Lung microvascular endothelial cell (primary cell): ENCODE measurements around the gene SPG7. TPM values are rescaled to one million over a fixed set of nuclear protein-coding genes. Genes with fewer than 3 reads are reported as not detected.

Experiments used
- DNase-seq, 2 donors: peaks; one replicate each; pipeline versions ENCODE4 v3.0.0 to v3.0.0-alpha.2; 2010; ENCODE audit warnings: low read depth in 2 of 2
- total RNA-seq: library from RNA; depleted of rRNA; stranded (reverse); fragments of >200 nt; gene quantifications from 2 replicates; pipeline ENCODE4 v1.2.1, GENCODE V29; 2014

Gene SPG7
- total RNA-seq, 1 donor from 2014 or later: 94.6 TPM

DNA sequence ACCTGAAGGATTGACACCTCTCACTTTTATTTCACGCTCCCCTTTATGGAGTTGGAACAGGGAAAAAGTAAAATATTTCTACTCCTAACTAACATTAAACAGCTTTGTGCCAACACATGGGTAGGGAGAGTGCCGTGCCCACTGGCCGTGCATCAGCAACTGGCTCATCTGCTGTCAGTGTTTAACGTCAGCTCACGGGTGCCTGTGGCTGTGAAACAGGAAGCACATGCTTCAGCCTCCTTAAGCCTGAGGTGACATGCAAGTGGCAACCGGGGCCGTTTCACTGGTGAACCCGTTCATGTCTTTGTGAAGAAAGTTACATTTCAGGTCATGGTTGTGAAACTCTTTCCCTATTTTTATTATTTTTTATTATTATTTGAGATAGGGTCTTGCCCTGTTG is 3.2 kb downstream of the SPG7 start:
- DNase-seq: no peak

- no peak for DNase-seq
These were observed 4.2 kb downstream of the SPG7 start for GRCh38 chr16:89512453-89512852.

- DNase-seq: no peak
These were observed 8.9 kb downstream of the SPG7 start for GRCh38 chr16:89517128-89517527.

GRCh38 chr16:89519881-89520280 is 11.7 kb downstream of the SPG7 start:
- no peak for DNase-seq

GRCh38 chr16:89522287-89522686 is 14.1 kb downstream of the SPG7 start:
- no peak for DNase-seq

DNA sequence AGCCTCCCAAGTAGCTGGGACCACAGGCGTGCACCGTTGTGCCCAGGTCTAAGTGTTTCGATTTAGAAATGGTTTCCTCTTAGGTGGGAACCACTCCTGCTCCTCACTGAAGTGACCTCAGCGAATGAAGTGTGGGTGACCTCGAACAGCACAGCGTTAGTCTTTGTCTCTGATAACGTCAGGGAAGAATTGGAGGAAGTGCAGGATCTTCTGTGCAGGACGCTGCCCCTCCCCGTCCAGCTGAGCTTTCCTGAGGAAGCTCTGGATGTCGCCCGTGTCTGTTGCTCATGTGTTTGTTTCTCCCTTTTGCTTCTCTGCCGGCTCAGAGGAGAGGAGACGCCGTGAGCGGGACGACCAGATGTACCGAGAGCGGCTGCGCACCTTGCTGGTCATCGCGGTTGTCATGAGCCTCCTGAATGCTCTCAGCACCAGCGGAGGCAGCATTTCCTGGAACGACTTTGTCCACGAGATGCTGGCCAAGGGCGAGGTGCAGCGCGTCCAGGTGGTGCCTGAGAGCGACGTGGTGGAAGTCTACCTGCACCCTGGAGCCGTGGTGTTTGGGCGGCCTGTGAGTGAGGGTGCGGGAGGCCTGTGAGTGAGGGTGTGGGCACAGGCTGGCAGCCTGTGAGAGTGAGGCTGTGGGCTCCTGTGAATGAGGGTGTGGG is 15.6 kb downstream of the SPG7 start:
- peak; percentile 67 to 88 for DNase-seq

DNA sequence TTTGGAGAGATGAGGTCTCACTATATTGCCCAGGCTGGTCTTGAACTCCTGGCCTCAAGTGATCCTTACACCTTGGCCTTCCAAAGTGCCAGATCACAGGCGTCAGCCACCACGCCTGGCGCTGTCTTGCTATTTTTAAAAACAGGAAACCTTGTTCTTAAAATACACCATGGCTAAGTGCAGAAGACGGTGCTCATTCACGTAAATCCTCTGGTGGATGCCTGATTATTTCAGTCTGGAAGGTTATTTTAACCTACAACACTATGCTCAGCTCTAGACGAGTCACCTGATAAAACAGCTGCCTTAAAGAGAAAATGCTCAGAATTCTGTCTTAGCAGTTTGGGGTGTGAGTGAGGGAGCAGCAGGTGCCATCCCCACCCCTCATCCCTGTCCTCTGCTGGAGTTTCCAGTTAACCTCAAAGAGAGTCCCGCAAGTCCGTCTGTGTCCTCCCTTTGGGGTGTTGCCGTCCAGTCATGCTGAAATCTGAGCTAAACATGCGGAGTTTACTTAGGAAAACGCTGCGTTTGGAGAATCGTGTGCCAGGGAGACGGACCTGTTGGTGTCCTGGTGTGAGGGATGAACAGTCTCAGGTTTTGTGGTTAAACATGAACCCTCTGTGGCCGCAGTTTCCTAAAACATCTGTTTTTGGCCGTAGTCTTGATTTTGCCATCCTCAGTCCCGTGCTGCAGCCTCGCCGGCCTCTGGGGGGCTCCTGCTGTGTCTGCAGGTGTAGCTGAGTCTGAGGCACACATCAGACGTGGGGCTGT is 17.1 kb downstream of the SPG7 start:
- DNase-seq: no peak

DNA sequence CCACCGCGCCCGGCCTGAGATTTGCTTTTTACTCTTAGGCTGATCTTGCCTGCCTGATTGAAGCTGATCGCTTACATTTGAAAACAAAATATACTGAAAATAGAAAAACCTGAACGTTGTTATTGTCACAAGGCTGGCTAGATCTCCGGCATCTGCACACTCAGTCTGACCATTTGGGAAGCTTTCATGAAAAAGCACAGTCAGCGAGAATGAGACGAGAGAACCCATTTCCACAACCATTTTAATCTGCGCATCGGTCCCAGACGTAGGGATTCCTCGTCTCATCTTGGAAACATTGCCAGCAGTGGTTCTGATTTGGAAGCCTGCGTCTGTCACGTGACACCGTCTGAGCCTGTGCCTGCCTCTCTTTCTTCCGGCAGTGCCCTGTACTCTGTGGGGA is 20.9 kb downstream of the SPG7 start:
- DNase-seq: no peak

GRCh38 chr16:89530401-89531381 is 22.5 kb downstream of the SPG7 start:
- DNase-seq: no peak

DNA sequence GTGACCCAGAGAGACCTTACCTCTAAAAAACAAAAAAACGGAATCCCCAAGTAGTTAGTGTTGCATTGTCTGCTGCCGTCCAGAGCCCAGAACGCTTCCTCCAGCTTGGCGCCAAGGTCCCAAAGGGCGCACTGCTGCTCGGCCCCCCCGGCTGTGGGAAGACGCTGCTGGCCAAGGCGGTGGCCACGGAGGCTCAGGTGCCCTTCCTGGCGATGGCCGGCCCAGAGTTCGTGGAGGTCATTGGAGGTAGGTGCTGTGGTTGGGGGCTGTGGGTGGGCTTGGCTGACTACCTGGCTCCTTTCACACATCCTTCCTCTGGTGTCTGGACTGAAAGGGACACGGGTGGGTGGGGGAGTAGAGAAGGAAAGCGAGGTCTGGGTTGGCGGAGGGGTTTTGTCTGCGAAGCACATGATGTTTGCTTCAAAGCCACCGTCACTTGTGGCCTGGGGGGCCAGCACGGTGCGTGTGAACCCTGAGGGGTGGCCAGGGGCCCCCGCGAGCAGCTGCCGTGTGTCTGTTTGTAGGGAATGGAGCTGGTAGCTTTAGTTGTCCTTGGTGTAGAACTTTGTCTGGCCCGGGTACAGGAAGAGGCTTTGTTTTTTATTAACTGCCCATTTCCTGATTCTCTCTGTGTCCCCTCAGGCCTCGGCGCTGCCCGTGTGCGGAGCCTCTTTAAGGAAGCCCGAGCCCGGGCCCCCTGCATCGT is 23.8 kb downstream of the SPG7 start:
- peak; percentile 22 to 41 for DNase-seq

GRCh38 chr16:89534252-89534756 is 26.1 kb downstream of the SPG7 start:
- DNase-seq: peak; percentile 34 to 51

GRCh38 chr16:89536371-89536770 is 28.2 kb downstream of the SPG7 start:
- DNase-seq: no peak

DNA sequence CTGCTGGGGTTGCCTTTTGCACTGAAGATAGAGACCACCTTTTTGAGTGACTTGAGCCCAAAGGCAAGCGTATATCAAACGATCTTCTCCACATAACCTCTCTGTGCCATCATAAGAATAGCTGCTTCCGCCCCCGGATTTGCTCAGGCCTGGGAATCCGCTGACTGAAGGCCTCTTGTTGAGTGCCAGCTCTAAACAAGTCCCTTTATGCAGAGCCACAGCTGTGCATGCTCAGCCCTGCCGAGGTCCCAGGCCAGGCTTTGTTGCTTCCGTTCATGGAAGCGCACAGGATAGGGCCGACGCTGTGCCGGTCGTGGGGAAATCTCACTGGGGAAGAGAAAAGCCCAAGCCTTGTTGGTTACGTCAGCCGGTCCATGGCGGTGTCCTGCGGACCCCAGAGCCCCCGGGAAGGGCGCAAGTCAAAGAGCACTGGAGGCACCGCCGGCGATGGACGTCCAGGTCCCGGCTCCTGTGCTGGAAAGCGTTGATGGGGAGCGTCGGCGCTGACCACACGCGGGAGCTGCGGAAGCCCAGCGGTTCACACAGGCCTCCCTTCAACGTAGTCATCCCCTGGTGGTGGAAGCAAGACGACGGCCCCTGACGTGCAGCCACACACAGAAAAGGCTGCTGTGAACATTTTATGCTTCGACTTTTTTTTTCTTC is 28.8 kb downstream of the SPG7 start:
- peak in 1 of 2 donors; percentile 36 for DNase-seq

- no peak for DNase-seq
These were observed 29.3 kb downstream of the SPG7 start for GRCh38 chr16:89537549-89537925.

- no peak for DNase-seq
These were observed 30.1 kb downstream of the SPG7 start for GRCh38 chr16:89538286-89538685.

GRCh38 chr16:89540557-89540956 is 32.4 kb downstream of the SPG7 start:
- DNase-seq: no peak

- no peak for DNase-seq
These were observed 33.6 kb downstream of the SPG7 start for GRCh38 chr16:89541792-89542191.

DNA sequence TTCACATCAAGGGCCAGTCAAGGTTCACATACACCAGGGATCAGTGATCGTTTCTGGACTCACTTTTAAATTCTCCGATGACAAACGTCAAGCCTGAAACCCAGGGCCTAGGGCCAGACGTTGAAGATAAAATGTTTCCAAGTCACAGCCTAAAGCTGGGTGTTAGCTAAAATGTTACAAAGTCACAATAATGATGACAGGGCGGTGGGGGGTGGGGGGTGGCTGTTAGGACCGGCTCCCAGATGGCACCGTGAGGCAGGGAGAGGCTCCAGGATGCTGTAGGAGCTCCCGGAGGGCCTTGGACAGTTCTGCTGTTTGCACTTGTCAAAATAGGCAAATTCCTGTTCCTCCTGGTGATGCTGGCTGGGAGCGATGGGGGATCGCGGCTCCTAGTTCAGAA is 35.9 kb downstream of the SPG7 start:
- DNase-seq: no peak

- no peak for DNase-seq
These were observed 36.5 kb downstream of the SPG7 start for GRCh38 chr16:89544713-89545043.

- no peak for DNase-seq
These were observed 37.0 kb downstream of the SPG7 start for GRCh38 chr16:89545044-89545830.
